Tongue (tissue), 2 donors: ENCODE data around the gene VCY. TPM values are rescaled to one million over a fixed set of nuclear protein-coding genes. Genes with fewer than 3 reads are reported as not detected.
"Not testable (repeated sequence)": the region's sequence is repeated elsewhere in the genome, so short reads cannot be mapped to it uniquely, and the experiment has no call there.

ENCODE experiments used
- DNase-seq: peaks from one replicate; pipeline ENCODE4 v3.0.0-alpha.2; 2015
- total RNA-seq: library from RNA; depleted of rRNA; stranded (reverse); fragments of >200 nt; gene quantifications from one replicate; pipeline ENCODE4 v1.2.3, GENCODE V29; 2014

Gene VCY
- not detected for total RNA-seq

DNA sequence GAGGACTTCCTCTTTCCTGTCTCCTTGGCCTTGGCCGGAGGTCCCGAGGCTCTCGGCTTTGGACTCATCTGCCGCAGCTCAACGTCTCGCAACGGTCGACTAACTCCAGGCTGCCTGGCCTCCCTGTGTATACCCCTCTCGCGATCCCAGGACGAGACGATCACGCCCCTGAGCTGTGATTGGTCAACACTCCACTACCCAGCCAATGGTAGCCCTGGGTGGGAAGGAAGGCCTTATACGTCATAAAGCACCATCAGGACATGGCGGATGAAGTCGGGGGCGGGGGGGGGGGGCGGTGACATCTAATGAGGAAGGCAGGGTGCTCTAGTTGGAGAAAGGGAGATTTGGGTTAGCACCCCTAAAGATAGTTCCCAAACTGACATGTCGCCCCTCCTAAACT, at the start of gene VCY:
VCY (minus strand) TSS at position 101 of the 400 bp plus-strand sequence; CDS start at position 68, 33 bp downstream.
- not testable (repeated sequence) for DNase-seq

GRCh38 chrY:14030395-14030794, 44.1 kb upstream of the VCY start:
- not testable (repeated sequence) for DNase-seq

GRCh38 chrY:14011916-14012315, 25.6 kb upstream of the VCY start:
- not testable (repeated sequence) for DNase-seq

DNA sequence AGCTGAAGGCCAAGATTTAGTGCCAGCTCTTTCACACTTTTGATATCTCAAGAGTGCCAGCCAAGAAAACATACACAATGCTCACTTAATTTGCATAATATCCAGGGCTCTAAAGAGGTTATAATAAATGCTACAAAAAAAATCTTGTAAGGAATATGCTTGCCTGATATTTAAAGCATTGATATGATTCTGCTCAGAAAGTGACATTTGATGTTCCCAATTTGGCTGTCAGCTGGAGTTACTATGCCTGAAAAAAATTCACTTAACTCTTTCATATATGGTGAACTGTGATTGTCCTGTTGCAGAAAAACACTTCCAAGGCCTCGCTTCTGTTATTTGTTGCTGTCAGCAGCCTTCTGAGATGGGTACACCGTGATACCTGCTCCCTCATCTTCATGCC, 43.9 kb downstream of the VCY start:
- not testable (repeated sequence) for DNase-seq

Other genes starting within 250 kb of the VCY start
- gene VCY1B, start 69.8 kb upstream of the VCY start, total RNA-seq = not detected